Loucy (cell line): ENCODE data around the gene KAT8.
"Not testable (repeated sequence)": the region's sequence is repeated elsewhere in the genome, so short reads cannot be mapped to it uniquely, and the experiment has no call there.

Source experiments
- CTCF ChIP-seq: fragments of 200-600 bp; sonication (generic); conservative IDR thresholded peaks from 2 replicates; pipeline ENCODE4 v1.5.1; 2014; ENCODE audit warnings: mild to moderate bottlenecking, antibody characterized with exemption, low read length
- EZH2phosphoT487 ChIP-seq: fragments of 200-600 bp; IDR thresholded peaks from 2 replicates; pipeline ENCODE4 v1.6.1; 2018; ENCODE audit warnings: antibody characterized with exemption, mild to moderate bottlenecking, moderate library complexity, borderline replicate concordance

- TF ChIP-seq CTCF, EZH2phosphoT487: not testable (repeated sequence)
Observed at GRCh38 chr16:31136822-31137499, 19.5 kb downstream of the KAT8 start.
